IPS DF 19.7 (cell line): Measurements from ENCODE around the gene CFDP1.

Experiments used
- DNase-seq: peaks from one replicate; pipeline ENCODE4 v3.0.0-alpha.2; 2013; ENCODE audit warnings: low read depth, low spot score

CFDP1 gene

DNA sequence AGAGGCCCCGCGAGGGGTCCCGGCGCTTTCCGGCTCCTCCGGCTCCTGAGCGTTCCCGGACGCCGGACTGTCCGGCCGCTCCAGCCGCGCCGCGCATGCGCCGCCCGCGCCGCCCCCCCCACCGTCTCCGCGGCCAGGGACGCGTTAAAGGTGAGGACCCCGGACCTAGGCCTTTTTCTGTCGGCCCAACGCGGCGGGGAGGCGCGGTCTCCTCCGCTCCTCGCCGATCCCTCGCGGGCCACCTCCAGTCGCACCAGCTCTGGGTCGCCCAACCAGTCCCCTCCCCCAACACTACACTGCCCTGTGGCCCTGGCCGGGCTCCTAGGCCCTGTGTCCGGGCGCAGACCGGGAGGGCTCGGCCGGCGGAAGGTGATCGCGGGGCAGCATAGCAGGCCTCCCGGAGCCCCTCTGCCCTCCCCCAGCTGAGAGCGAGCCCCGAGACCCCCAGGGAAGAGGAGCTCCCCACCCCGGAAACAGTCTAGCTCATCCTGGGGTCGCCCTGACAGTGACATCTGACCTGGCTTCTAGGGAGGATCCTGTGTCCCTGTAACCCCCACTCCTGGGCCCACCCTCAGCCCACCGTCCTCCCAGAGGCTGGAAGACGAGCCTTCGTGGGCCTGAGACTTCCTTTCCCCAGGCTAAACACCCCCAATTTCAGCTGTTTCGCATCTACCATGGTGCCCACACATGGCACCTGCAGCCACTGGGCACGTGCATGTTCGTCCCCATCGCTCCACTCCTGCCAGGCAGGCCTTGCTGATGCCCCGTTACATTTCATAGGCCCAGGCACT, 167.2 kb downstream of the CFDP1 start:
- peak; percentile 57 for DNase-seq

DNA sequence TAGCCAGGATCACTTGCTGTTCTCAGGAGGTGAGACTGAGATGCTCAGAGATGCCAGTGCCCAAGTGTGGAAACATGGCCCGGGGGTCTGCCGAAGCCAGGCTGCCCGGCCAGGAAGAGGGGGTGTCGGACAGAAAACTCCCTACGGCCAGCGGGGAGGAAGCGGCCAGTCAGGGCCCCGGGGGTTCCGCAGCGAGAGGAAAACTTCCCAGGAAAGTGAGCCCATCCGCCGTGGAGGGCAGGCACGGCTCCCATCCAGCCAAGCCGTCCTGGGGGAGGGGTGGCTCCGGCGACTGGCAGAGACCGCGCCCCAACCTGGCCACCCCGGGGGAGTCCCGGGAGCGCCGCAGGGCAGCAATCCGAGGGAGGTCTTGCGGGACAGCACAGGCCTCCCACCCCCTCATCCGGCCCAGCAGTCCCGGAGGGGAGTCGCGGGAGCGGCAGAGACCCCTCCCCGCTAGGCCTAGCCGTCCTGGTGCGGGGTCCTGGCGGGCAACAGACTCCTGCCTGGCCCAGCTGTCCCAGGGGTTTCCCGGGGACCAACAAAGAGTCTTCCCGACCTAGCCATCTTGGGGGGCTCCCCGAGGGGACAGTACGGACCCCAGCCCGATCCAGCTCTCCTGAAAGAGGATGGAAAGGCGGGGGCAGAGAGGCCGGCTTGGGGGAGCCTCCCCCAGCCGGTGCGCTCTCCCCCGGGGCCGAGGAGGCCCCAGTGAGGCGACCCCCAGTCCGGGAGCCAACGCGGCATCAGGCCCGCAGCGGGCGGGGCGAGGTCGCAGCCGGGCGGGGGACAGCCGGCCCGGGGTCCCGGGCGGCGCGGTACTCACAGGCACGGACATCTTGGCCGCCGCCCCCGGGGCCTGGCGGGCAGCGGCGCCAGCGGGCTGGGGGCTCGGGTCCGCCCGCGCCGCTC, 168.0 kb downstream of the CFDP1 start:
- no peak for DNase-seq

DNA sequence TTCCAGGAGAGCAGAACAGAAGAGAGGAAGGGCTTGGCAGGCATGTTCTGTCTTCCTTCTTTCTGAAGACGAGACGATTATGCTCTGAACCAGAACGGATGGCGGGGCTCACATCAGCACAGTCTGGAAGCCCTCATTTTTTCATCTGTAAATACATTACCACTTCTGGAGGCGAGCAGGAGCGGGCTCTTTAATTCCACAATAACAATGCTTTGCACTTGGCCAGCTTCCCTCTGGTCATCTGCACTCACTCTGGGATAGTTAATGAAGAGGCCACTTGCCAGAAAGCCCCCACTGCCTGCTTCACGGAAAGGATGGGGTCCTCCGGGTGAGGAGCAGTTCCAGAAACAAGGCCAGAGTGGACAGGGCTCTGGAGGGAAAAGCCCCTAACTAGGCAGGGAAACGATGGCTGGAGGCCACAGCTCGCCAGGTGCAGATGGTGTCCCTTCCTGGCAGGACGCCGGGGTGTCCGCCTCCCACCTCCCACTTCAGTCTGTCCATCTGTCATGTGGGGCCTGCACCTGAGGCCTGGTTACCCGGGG, 168.8 kb downstream of the CFDP1 start:
- no peak for DNase-seq

DNA sequence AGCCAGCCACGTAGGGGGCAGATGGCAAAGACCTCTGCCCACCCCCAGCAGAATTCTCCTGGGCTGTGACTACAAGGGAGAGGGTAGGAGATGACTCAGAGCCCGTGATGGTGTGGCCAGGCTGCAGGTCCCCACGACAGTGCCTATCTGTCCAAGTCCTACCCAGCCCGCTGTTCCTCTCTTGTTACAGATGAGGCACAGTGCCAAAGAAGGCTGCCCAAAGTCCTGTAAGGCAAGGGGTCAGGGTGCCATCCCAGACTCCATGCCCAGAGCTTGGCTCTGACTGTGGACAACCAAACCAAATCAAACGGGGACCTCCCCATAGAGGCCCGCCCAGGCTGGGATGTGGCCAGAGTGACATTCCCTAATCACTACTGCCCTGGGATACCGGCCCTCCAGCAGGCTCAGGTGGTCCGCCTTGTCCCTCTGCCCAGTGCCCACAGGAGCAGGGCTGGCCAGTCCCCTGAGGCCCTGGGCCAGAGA, 169.3 kb downstream of the CFDP1 start:
- no peak for DNase-seq

DNA sequence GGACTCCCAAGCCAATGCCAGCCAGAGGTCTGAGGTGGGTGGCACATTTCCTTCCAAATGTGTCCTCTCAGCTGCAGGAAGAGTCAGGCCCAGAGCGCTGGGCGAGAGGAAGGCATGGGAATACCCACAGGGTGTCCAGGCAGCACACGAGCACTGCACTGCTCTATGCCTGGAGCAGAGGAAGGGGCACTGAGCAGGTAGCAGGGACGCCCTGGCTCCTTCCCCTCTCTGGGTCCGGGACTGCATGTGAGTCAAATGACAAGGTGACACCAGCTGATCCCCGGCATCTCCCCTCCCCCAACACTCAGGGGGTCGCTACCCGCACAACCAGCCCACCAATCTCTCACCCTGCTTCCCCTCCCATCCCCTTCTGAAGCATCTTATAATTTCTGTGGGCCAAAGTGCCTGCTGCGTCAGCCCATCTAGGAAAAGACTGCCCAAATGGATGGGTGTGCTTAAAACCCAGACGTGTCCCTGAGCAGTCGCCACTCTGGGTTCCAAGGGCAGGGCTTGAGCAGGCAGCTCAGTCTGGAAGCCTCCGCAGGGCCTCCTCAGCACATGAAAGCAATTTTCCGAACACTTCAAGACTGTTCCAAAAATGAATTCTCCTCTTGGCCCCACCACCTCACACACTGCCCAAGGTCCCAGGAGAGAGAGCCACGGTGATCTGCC, 169.9 kb downstream of the CFDP1 start:
- DNase-seq, result no peak

DNA sequence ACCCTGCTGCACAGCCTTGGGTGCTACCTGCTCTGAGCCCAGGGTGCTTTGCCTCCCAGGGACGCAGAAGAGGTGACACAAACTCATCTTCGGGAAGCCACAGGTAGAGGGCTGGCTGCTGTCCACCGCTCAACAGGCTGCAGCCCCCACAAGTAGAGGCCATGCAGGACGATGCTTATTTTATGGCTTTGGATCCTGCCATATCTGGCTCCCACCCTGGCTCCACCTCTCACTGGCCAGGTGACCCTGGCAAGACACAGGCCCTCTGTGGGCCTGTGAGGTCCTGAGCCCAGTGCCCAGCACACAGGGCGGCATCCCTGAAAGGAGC, 170.5 kb downstream of the CFDP1 start:
- DNase-seq, result no peak

DNA sequence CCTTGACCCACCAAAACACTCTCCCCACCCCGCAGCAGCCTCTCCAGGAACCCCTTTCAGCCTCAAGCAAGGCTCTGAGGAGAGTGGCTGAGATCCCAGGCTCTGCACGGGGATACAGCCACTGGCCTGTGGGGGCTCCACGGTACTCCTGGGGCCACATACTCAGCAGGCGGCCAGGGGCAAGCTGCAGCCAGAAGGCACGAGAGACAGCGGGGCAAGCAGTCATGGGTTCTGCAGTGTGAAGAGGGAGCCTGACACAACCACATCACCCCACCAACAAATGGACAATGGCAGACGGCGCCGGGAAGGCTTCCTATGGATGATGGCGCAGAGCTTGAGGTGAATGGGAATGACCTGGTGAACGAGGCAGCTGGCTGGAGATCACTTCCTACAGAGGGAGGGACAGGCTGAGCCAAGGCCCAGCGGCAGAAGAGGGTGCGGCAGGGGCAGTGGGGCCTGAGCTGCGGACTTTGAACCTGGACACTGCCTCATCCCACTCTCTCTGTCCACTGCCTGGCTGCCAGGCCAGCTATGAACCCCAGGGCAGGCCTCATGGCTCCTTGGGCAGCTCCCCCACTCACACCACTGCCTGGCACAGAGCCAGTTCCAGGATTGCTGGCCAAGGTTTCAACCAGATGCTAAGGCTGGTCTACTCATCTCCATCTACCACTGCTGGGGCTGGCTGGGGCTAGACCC, 171.1 kb downstream of the CFDP1 start:
- DNase-seq, result no peak

DNA sequence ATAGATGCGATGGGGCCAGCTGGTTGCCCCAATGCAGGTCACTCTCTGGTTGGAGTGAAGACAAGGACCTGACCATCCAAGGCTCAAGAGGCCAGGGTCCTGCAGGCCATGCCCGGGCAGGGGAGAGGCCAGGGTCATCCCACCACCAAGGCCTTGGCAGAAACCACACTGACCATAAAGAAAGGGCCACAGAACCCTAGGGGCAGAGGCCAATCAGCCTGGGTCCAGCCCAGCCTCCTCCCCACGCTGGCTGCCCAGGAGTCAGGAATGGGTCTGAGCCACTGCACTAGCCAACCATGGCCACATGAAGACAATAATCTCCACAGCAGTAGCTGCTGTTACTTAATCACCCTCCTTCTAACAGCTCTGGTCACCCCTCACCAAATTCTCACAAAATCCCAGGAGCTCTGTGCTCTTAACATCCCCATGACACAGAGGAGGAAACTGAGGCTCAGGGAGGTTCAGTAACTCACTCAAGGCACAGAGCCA, 171.7 kb downstream of the CFDP1 start:
- no peak for DNase-seq

DNA sequence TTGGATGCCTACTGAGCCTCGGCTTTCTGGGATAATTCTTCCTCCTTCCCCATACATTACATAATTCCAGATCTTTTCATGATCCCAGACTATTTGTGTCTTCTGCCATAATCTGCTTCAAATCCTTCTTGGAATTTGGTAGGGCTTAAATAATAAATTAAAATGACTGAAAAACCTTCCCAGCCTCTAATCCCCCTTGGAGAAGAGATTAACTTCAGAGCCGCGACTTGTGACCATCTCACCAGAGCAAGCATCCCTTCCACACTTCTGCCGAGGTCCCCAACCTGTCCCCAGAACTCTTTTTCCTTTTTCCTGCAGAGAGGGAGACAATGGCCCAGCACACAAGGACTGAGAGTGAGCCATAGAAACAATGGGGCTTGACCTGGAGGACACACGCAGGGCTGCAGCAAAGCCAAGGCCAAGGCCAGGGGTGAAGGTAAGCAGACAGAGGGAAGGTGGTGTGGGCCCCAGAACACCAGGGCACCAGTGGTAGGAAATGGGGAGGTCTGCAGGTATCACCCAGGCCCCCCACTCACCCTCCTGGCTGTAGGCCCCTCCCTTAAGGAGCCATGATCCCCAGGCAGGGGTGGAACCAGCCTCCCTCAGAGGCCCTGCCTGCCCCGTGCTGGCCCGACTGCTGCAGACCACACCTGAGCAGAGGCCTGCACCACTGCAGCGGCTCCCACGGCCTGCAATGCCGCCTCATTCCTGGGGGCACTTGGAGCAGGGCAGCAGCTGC, 172.3 kb downstream of the CFDP1 start:
- DNase-seq, result no peak

DNA sequence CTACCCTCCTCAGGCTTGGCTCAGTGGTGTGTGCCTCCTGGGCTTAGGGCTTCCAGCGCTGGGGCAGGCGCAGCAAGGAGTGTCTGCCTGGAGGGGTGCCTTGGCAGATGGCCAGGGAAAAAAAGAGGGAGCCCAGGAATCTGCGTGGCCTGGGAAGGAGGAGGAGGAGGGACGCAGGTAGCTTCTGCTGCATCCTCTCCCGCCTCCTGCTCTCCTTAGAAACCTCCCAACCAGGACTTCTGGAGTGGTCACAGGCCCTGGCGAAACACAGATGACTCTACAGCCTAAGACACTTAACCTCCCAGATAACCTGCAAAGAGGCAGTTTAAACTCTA, 174.5 kb downstream of the CFDP1 start:
- no peak for DNase-seq

DNA sequence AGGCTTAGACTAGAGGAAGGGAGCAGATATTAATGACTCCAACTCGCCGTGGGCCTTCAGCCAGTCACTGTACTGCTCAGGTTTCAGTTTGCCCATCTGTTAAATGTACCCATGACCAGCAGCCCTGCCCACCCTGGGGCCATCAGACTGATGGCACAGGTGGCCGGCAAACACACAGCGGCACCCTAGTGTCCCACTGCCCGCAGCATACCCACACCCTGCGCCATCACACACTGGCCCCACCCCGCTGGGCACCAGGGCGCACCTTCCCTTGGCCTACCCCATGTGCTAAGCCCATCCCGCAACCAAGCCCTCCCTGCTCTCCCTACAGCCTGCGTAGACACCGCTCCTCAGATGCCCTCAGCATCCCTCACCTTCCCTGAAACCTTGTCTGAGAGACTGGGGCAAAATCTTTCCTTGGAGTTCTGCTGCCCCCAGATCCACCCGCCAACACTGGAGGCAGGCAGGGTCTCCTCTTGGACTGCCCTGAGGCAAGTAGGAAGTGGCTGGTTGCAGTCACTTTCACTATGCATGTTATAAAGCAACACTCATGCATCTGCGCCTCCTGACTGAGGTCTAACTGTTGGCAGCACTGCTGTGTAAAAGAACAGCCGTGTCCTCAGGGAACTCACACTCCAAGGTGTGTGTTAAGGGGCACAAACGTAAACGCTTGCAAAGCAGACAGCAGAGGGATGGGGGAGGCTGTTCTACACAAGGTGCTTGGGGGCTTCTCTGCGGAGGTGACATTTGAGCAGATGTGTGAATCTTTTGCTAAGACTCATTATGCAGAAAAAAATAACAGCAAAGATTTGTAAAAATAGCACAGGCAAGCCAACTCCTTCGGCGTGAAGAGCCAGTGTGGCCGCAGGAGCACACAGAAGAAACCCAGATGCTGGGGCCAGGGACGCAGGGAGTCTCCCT, 175.2 kb downstream of the CFDP1 start:
- no peak for DNase-seq

DNA sequence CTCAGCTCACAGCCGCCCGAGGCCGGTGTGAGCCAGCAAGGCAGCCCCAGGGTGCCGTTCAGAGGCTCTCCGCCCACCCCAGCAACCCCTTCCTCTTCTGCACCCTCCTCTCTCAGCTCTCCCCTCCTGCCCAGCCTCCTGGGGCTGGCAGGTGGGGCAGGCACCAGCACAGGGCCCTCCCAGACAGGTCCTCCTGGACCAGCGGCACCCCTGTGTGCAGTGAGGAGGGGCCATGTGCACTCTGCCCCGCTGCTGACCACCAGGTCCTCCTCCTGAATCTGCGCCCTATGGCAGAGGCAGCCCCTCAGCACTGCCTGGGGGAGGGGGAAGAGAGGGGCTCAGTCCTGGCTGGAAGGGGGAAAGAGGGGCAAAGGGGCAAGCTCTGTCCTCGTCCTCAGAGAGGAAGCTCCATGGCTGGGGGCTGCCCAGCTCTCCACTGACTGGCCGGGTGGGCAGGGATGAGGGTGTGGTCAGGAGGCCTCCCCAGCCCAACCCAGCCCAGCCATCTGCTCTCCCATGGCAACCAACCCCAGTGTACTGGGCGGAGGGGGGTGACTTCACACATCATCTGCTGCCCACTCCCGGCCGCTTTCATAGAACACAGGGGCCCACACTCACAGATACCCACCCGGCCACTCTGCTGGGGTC, 176.5 kb downstream of the CFDP1 start:
- DNase-seq, result no peak

DNA sequence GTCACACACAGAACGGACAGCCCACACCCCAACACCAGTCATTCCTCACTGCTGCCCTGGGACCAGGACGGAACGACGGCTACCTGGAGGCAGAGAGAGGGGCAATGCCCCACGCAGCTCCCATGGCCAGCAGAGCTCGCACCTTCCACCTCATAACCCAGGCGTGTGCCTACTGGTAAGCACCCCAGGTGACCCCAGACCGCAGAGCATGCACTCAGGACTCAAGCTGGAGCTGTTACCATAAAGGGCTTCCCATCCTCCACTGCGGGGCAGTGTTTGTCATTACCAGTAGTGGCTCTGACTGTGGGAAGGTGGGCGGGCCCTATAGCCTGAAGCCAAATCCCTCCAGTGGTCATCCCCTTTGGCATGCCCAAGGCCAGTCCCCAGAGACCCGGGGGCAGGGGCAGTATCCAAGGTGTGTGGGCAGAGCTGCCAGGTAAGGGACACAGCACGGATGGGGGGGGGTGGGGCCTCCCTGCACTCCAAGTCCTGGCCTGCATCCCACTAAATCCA, 177.2 kb downstream of the CFDP1 start:
- no peak for DNase-seq

DNA sequence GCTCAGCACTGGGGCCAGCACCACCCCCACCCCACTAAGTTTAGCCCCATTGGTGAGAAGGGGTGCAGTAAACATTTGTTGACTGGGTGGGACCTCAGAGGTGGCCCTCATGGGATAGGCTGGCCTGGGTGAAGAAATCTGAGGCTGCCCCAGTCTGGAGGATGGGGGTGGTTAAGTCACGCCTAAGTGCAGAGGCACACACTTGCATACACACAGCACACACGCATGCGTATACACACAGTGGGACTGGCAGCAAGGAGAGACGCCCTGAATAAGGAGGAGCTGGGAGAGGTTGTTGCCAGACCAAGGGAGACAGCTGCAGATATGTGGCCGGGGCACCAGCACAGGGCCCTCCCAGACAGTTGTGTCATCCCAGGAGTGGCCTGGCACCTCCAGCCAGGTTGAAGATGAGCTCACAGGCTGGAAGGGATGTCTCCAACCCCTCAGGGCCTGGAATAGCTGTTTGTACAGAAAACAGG, 178.9 kb downstream of the CFDP1 start:
- DNase-seq, result no peak

DNA sequence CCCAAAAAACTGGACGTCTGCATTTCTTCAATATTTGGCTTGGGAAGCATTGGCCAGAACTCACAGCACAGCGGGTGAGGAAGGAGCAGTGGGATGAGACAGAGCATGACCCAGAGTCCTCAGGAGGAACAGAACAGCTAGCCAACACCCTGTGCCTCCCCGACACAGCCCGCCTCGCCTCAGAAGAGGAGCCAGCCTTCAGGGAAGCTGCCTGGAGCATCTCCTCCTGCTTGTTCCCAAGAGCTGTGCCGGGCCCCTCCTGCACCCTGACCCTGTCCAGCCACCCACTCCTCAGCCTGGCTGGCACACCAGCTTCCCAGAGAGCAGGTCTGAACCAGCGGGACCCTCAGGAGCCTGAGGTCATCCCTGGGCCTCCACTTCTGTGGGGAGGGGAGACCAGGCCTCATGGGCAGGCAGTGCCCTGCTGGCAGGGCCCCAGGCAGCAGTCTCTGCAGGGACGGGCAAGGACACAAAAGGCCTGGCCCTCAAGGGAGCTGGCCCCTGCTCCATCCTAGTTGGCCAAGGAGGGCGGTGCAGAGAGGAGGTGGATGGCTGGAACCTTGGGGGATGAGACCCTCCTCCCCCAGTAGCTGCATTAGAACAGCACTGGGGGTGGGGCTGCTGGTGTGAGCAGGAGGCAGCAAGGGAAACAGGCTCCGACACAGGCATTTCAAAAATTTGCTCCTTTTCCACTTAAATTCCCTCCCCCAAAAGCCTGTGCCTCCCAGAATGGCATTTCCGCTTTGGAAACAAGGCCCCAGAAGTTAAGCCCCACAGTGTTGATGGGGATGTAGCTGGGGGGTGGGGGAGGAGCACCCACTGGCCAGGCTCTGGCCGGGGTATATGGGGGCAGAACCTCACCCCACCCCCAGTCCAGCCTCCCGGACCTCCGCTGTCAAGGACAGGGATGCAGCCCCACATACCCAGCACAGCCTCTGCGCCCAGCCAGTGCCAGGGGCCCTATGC, 180.1 kb downstream of the CFDP1 start:
- DNase-seq, result peak; percentile 99

DNA sequence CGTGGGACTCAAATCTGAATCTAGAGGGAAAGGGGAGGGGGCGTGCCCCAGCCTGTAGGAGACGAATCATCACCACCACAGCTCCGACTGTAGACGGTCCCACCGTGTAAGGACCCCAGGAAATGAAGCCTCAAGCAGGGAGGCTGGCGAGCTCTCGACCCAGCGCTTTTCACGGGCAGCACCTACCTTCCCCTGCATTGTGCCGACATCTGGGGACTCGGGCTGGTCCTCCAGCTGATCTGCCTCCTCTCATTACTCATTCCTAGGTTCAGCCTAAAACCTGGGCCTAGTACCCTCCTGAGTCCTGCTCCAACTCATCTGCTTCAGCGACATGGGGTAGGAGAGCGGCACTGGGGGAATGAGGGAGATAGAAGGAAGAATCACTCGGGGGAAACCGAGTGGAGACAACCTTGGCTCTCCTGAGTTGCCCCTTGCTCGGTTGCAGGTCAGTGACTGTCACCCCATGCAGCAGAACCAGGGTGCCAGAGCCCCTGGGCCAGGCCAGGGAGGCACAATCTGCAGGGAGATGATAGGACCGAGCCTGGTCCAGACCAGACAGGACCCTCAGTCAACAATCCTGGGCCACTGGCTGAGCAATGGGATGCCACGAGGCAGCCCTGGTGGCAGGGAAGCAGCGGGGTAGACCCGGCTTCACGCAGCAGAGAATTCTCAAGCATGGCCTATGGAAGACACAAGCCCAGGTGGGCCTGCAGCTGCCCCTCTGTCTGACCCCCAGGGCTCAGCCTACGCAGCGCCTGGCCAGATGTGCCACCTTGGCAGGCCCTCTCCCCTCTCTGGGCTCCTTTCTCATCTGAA, 181.0 kb downstream of the CFDP1 start:
- no peak for DNase-seq
